ENCODE results near the gene SCG2. TPM values are rescaled to one million over a fixed set of nuclear protein-coding genes. Genes with fewer than 3 reads are reported as not detected.
A peak's percentile ranks its signal among the peaks of the same experiment; 100 is the strongest.

SCG2 gene
- total RNA-seq, 1 donor from 2014 or later, result 134 TPM

GRCh38 chr2:223621901-223622300 is 19.7 kb upstream of the SCG2 start:
- DNase-seq (ENCODE audit: extremely low spot score, unreplicated experiment), result no peak
- Mint-ChIP-seq H3K4me3 (ENCODE audit: unreplicated experiment) (no peak overlapping the region), H3K4me1 (ENCODE audit: unreplicated experiment) (peaks cover 23% of the 10 kb centered on the region), H3K27ac (ENCODE audit: unreplicated experiment) (no peak overlapping the region), H3K27me3 (ENCODE audit: unreplicated experiment) (no peaks in the 10 kb centered on the region), H3K9me3 (ENCODE audit: unreplicated experiment) (no peaks in the 10 kb centered on the region), H3K36me3 (ENCODE audit: unreplicated experiment) (no peaks in the 10 kb centered on the region)
- TF ChIP-seq, protein P1, sequence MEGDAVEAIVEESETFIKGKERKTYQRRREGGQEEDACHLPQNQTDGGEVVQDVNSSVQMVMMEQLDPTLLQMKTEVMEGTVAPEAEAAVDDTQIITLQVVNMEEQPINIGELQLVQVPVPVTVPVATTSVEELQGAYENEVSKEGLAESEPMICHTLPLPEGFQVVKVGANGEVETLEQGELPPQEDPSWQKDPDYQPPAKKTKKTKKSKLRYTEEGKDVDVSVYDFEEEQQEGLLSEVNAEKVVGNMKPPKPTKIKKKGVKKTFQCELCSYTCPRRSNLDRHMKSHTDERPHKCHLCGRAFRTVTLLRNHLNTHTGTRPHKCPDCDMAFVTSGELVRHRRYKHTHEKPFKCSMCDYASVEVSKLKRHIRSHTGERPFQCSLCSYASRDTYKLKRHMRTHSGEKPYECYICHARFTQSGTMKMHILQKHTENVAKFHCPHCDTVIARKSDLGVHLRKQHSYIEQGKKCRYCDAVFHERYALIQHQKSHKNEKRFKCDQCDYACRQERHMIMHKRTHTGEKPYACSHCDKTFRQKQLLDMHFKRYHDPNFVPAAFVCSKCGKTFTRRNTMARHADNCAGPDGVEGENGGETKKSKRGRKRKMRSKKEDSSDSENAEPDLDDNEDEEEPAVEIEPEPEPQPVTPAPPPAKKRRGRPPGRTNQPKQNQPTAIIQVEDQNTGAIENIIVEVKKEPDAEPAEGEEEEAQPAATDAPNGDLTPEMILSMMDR (IDR thresholded peaks at IDR 0.05), result no peak

GRCh38 chr2:223619486-223620129 is 17.4 kb upstream of the SCG2 start:
- Mint-ChIP-seq H3K27ac (ENCODE audit: unreplicated experiment) (no peak overlapping the region), H3K27me3 (ENCODE audit: unreplicated experiment) (no peaks in the 10 kb centered on the region), H3K36me3 (ENCODE audit: unreplicated experiment) (no peaks in the 10 kb centered on the region), H3K4me3 (ENCODE audit: unreplicated experiment) (no peak overlapping the region), H3K9me3 (ENCODE audit: unreplicated experiment) (no peaks in the 10 kb centered on the region), H3K4me1 (ENCODE audit: unreplicated experiment) (peaks cover 17% of the 10 kb centered on the region)
- no peak for DNase-seq (ENCODE audit: extremely low spot score, unreplicated experiment)
- TF ChIP-seq, protein P1 (IDR thresholded peaks at IDR 0.05), result no peak

DNA sequence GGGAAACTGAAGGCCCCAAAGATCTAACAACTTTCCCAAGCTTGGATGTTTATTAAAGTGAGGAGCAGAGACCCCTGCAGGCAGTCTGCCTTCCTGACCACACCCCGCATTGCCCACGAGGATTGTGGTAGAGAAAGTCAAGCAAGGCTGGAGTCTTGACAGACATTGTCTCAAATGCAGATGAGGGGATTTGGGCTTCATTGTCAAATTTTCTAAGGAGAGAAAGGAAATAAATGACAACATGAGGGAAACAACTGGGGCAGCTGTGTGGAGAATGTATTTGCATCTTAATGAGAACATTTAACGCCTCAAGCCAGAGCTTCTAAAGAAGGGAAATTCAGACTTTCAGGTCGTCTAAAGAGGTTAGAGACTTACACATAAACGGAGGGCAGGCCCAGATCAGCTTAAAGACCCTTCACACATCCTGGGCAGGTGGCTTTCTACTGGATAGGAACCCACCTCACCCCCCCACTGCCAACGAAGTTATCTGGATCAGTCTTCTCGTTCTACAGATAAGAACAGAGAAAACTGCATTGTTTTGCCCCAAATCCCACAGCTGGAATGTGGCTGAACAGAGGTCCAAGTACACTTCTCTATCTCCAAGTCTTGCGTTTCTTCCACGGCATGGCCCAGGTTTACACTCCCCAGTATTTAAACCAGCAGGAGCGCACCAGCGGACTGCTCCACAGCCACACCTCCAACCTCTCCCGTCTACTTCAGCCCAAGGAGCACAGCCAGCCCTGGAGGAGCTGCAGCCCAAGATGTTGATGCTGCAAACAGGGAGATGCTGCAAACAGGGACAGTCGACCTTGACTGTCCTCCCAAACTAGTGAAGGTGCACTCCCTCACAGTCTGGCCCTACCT is 16.2 kb upstream of the SCG2 start:
- no peaks in the 10 kb centered on the region for H3K27me3 Mint-ChIP-seq (ENCODE audit: unreplicated experiment)
- no peaks in the 10 kb centered on the region for H3K9me3 Mint-ChIP-seq (ENCODE audit: unreplicated experiment)
- TF ChIP-seq, protein P1 (IDR thresholded peaks at IDR 0.05), result peak; percentile 20
- no peak overlapping the region for H3K27ac Mint-ChIP-seq (ENCODE audit: unreplicated experiment)
- no peaks in the 10 kb centered on the region for H3K36me3 Mint-ChIP-seq (ENCODE audit: unreplicated experiment)
- H3K4me1 Mint-ChIP-seq (ENCODE audit: unreplicated experiment), result peaks cover 23% of the 10 kb centered on the region
- H3K4me3 Mint-ChIP-seq (ENCODE audit: unreplicated experiment), result no peak overlapping the region
- DNase-seq (ENCODE audit: extremely low spot score, unreplicated experiment), result no peak

GRCh38 chr2:223614534-223614933 is 12.4 kb upstream of the SCG2 start:
- H3K4me3 Mint-ChIP-seq (ENCODE audit: unreplicated experiment), result no peak overlapping the region
- no peaks in the 10 kb centered on the region for H3K36me3 Mint-ChIP-seq (ENCODE audit: unreplicated experiment)
- no peak for DNase-seq (ENCODE audit: extremely low spot score, unreplicated experiment)
- TF ChIP-seq, protein P1 (IDR thresholded peaks at IDR 0.05), result no peak
- H3K9me3 Mint-ChIP-seq (ENCODE audit: unreplicated experiment), result no peaks in the 10 kb centered on the region
- peaks cover 25% of the 10 kb centered on the region for H3K4me1 Mint-ChIP-seq (ENCODE audit: unreplicated experiment)
- no peak overlapping the region for H3K27ac Mint-ChIP-seq (ENCODE audit: unreplicated experiment)
- no peaks in the 10 kb centered on the region for H3K27me3 Mint-ChIP-seq (ENCODE audit: unreplicated experiment)

Measured in osteocyte (in vitro differentiated cells).